Colonic mucosa (tissue), 4 donors: ENCODE measurements around the gene MLLT10. TPM values are rescaled to one million over a fixed set of nuclear protein-coding genes. Genes with fewer than 3 reads are reported as not detected.
A peak's percentile ranks its signal among the peaks of the same experiment; 100 is the strongest.

Experiments
- DNase-seq: peaks from one replicate; pipeline ENCODE4 v3.0.0-alpha.2; 2020
- H3K27ac ChIP-seq: fragments of 200-600 bp; one replicate; pipeline ENCODE4 v1.8.0; 2021
- H3K27me3 ChIP-seq: fragments of 200-600 bp; one replicate; pipeline ENCODE4 v1.8.0; 2021
- H3K36me3 ChIP-seq: fragments of 200-600 bp; one replicate; pipeline ENCODE4 v1.8.0; 2021
- H3K4me1 ChIP-seq: fragments of 200-600 bp; one replicate; pipeline ENCODE4 v1.8.0; 2021; ENCODE audit warnings: mild to moderate bottlenecking
- H3K4me3 ChIP-seq: fragments of 200-600 bp; one replicate; pipeline ENCODE4 v1.8.0; 2021
- H3K9ac ChIP-seq, 2 donors: one replicate each; pipeline ENCODE4 v1.7.0; 2013; ENCODE audit warnings: control low read depth in 2 of 2, low read depth in 2 of 2, low read length in 2 of 2
- H3K9me3 ChIP-seq: fragments of 200-600 bp; one replicate; pipeline ENCODE4 v1.8.0; 2021
- intact Hi-C: fragments of 100-400 bp; cut with DNase I; formaldehyde crosslinking; loops from one replicate; pipeline ENCODE4 v1.14.1; 2022
- total RNA-seq, 2 donors: library from RNA; stranded (reverse); fragmentation: NEBNext Ultra II Directional in 1 of 2; extraction: Animal tissue kit (Norgen Biotek cat#: 25700) in 1 of 2; gene quantifications; one replicate each; pipeline ENCODE4 v1.2.1, GENCODE V29; 2021
- TF ChIP-seq, protein P1 (sequence below): fragments of 200-600 bp; IDR thresholded peaks from one replicate; pipeline ENCODE4 v1.8.0; 2022; ENCODE audit warnings: antibody characterized with exemption, mild to moderate bottlenecking
- donor health status: healthy.
- donor health status: DM: no; HTN: no; CAD: no.
- donor health status: DM: no; HTN: no; CAD: no.

The MLLT10 gene
- total RNA-seq, 2 donors from 2014 or later: 17.8 to 25.1 TPM

DNA sequence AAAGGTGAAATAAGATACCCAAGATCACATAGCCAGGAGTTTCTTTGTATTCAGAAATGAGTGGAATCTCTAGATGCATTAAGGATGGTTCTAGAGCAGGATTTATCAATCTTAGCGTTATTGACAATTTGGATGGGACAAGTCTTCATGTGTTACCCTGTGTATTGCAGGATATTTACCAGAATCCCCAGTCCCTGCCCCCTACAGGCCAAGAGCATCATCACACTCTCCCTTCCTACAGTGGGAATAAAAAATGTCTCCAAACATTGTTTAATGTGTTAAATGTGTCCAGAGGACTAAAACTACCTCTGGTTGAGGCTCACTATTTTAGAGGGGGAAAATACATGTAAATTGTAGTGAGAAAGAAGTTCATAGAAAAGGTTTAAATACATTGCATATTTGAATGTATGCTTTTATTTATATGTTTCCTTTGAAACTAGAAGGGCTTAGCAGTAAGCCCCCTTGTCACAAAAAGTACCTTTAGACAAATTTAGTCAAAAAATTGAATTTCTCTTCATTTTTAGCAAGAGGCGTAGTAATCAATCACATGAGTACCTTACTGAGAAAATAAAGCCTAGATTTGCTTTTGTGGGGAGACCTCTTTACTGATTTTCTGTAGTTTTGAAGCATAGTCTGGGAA lies 141.2 kb downstream of the MLLT10 start:
- Histone ChIP-seq H3K4me1 (no peaks in the 10 kb centered on the region), H3K9me3 (no peaks in the 10 kb centered on the region), H3K27ac (no peak overlapping the region), H3K27me3 (no peaks in the 10 kb centered on the region), H3K4me3 (no peak overlapping the region), H3K36me3 (no peaks in the 10 kb centered on the region), H3K9ac (no peak overlapping the region)
- intact Hi-C loops: no loop called here
- DNase-seq: peak; percentile 30
- TF ChIP-seq, protein P1, sequence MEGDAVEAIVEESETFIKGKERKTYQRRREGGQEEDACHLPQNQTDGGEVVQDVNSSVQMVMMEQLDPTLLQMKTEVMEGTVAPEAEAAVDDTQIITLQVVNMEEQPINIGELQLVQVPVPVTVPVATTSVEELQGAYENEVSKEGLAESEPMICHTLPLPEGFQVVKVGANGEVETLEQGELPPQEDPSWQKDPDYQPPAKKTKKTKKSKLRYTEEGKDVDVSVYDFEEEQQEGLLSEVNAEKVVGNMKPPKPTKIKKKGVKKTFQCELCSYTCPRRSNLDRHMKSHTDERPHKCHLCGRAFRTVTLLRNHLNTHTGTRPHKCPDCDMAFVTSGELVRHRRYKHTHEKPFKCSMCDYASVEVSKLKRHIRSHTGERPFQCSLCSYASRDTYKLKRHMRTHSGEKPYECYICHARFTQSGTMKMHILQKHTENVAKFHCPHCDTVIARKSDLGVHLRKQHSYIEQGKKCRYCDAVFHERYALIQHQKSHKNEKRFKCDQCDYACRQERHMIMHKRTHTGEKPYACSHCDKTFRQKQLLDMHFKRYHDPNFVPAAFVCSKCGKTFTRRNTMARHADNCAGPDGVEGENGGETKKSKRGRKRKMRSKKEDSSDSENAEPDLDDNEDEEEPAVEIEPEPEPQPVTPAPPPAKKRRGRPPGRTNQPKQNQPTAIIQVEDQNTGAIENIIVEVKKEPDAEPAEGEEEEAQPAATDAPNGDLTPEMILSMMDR: peak; percentile 70

DNA sequence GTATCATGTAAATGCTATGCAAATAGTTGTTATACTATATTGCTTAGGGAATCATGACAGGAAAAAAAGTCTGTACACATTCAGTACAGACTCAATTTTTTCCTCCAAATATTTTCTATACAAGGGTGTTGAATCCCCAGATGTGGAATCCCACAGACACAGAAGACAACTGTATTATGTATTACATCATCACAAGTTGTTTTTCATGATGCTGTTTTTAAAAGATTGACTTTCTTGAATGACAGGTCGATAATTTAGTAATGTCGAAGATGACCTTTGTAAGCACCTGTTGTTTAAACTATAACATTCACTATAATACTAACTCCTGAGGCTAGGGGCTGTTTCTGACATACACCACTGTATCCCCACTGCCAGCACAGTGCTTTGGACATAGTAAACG lies 143.5 kb downstream of the MLLT10 start:
- no peaks in the 10 kb centered on the region for H3K9me3 ChIP-seq
- DNase-seq: no peak
- H3K4me1 ChIP-seq: no peaks in the 10 kb centered on the region
- H3K27me3 ChIP-seq: no peaks in the 10 kb centered on the region
- intact Hi-C loops: no loop called here
- H3K27ac ChIP-seq: no peak overlapping the region
- H3K36me3 ChIP-seq: no peaks in the 10 kb centered on the region
- H3K4me3 ChIP-seq: no peak overlapping the region
- H3K9ac ChIP-seq: no peak overlapping the region
- TF ChIP-seq, protein P1: no peak

DNA sequence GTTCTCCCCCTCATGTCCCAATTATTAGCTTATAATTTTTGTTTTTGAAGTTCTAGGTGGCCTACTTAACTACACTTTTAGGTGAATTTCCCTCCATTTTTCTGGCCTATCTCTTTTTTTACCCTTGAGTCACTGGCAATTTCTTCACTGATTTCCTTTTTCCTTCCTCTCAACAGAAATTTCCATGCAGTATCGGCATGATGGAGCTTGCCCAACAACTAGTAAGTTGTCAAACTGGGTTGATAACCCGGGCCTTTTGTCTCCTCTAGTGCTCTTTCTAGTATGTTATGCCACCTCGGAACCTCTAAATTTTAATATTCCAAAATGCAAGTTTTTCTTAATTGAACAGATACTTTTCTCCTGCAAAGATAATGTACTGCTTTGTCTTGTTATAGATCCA lies 147.1 kb downstream of the MLLT10 start:
- no peak for DNase-seq
- no peaks in the 10 kb centered on the region for H3K9me3 ChIP-seq
- no peaks in the 10 kb centered on the region for H3K4me1 ChIP-seq
- TF ChIP-seq, protein P1: no peak
- H3K27ac ChIP-seq: no peak overlapping the region
- intact Hi-C loops: no loop called here
- H3K27me3 ChIP-seq: no peaks in the 10 kb centered on the region
- no peak overlapping the region for H3K9ac ChIP-seq
- H3K36me3 ChIP-seq: no peaks in the 10 kb centered on the region
- no peak overlapping the region for H3K4me3 ChIP-seq

DNA sequence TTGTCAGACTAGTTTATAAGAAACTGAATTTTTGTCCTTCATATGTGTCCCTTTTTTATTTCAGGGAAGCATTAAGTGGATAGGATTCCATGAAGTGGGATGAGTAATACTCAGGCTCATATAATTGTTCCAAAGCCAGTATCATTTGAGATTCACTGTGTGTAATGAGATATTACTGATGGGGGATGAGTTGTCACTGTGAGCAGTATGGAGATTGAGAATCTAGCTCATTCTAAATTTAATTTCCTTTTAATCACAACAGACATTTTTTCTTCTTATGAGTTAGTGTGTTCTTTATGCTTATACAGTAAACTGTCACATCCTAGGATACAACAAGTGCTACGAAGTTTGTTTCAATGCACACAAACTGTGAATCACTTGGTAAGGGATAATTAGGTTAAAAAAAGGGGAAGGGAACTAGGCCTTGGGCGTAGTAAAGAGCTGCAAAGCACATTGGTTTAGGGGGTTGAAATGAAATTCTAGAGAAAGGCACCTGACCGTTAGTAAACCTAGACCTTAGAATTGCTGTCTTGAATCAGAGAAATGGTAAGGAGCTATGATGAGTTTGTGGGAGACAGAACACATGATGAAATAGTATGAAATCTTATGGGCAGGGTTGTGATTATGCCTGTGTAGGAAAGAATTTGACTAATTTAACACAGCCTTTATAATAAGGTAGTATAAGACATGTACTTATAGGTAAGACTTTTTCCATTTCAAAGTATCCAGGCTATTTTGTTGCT lies 153.4 kb downstream of the MLLT10 start:
- no peak for DNase-seq
- TF ChIP-seq, protein P1: no peak
- Histone ChIP-seq H3K4me1 (no peaks in the 10 kb centered on the region), H3K27me3 (no peaks in the 10 kb centered on the region), H3K9me3 (no peaks in the 10 kb centered on the region), H3K27ac (no peak overlapping the region), H3K36me3 (no peaks in the 10 kb centered on the region), H3K9ac (no peak overlapping the region), H3K4me3 (no peak overlapping the region)
- intact Hi-C loops: no loop called here

DNA sequence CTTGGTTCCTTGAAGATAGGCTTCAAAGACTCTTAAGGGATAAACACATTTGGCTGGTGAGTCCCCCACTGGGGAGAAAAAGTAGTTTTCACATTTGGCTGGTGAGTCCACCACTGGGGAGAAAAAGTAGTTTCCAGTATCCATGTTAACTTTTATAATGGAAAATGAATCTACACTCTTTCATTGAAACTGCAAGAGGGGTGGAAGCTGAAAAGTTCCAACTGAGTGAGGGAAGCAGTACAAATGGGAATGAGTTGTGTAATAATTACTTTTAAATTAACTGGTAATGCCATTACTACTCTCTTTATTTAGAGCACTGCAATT lies 153.9 kb downstream of the MLLT10 start:
- intact Hi-C loops: no loop called here
- H3K27ac ChIP-seq: no peak overlapping the region
- DNase-seq: no peak
- TF ChIP-seq, protein P1: no peak
- no peaks in the 10 kb centered on the region for H3K27me3 ChIP-seq
- H3K4me1 ChIP-seq: no peaks in the 10 kb centered on the region
- H3K9ac ChIP-seq: no peak overlapping the region
- H3K4me3 ChIP-seq: no peak overlapping the region
- H3K9me3 ChIP-seq: no peaks in the 10 kb centered on the region
- H3K36me3 ChIP-seq: no peaks in the 10 kb centered on the region
